HFFc6 (cell line): ENCODE data around the gene ERI3. TPM values are rescaled to one million over a fixed set of nuclear protein-coding genes. Genes with fewer than 3 reads are reported as not detected.

Source experiments
- DNase-seq: peaks from one replicate; pipeline ENCODE4 v3.0.0-alpha.2; 2018
- H3K27ac Mint-ChIP-seq: 2 replicates; pipeline ENCODE4 v1.8.0; 2020; ENCODE audit warnings: mild to moderate bottlenecking, mixed read lengths
- H3K27me3 Mint-ChIP-seq: 2 replicates; pipeline ENCODE4 v1.8.0; 2021; ENCODE audit warnings: mild to moderate bottlenecking, moderate library complexity, mixed read lengths; ENCODE audit not compliant: insufficient read depth
- H3K36me3 Mint-ChIP-seq: 2 replicates; pipeline ENCODE4 v1.8.0; 2021; ENCODE audit warnings: low read depth, mixed read lengths
- H3K4me1 Mint-ChIP-seq: 2 replicates; pipeline ENCODE4 v1.8.0; 2020; ENCODE audit warnings: low read depth, mixed read lengths
- H3K4me3 Mint-ChIP-seq: 2 replicates; pipeline ENCODE4 v1.8.0; 2020; ENCODE audit warnings: mild to moderate bottlenecking, moderate library complexity, mixed read lengths
- H3K9me3 Mint-ChIP-seq: 2 replicates; pipeline ENCODE4 v1.8.0; 2020; ENCODE audit warnings: mild to moderate bottlenecking, mixed read lengths
- CTCF ChIP-seq: fragments of 200-600 bp; sonication (generic); IDR thresholded peaks from 2 replicates; pipeline ENCODE4 v1.5.0; 2021; ENCODE audit warnings: antibody characterized with exemption, mild to moderate bottlenecking
- total RNA-seq, 6 experiments: library from RNA; stranded (reverse); fragmentation: NEBNext Ultra II Directional; extraction: Animal tissue kit (Norgen Biotek cat#: 25700); gene quantifications; 2 replicates in 1 of 6; 3 replicates in 5 of 6; pipeline ENCODE4 v1.2.3, GENCODE V29; 2021

The ERI3 gene
- total RNA-seq, 6 experiments from 2014 or later: 54.7 to 63.5 (median 58.3) TPM

- Mint-ChIP-seq H3K27ac (no peak overlapping the region), H3K9me3 (no peaks in the 10 kb centered on the region), H3K27me3 (no peaks in the 10 kb centered on the region), H3K4me3 (no peak overlapping the region), H3K4me1 (peaks cover 17% of the 10 kb centered on the region), H3K36me3 (peaks cover 11% of the 10 kb centered on the region)
- no peak for DNase-seq
- no peak for TF ChIP-seq CTCF
These were observed 64.6 kb downstream of the ERI3 start for GRCh38 chr1:44290250-44291094.

DNA sequence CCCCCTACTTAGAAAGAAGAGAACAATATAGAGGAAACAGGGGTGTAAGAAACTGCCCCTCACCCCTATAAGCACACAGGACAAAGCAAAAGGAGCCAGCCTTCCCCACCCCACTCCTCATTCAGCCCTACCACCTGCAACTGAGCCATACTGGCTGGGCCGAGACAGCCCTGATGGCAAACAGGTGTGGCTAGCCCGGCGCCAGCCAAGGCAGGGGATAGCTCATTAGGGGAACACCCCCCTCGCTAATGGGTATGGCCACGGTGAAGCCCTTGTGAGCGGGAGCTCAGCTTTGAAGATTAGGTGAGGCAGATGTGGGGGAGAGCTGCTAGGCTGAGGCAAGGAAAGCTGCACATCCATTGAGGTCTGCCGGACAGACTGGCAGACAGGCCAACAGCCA, 65.5 kb downstream of the ERI3 start:
- no peak overlapping the region for H3K4me3 Mint-ChIP-seq
- no peak for TF ChIP-seq CTCF
- peaks cover 13% of the 10 kb centered on the region for H3K36me3 Mint-ChIP-seq
- H3K27ac Mint-ChIP-seq: no peak overlapping the region
- DNase-seq: no peak
- peaks cover 8% of the 10 kb centered on the region for H3K4me1 Mint-ChIP-seq
- H3K9me3 Mint-ChIP-seq: no peaks in the 10 kb centered on the region
- no peaks in the 10 kb centered on the region for H3K27me3 Mint-ChIP-seq

DNA sequence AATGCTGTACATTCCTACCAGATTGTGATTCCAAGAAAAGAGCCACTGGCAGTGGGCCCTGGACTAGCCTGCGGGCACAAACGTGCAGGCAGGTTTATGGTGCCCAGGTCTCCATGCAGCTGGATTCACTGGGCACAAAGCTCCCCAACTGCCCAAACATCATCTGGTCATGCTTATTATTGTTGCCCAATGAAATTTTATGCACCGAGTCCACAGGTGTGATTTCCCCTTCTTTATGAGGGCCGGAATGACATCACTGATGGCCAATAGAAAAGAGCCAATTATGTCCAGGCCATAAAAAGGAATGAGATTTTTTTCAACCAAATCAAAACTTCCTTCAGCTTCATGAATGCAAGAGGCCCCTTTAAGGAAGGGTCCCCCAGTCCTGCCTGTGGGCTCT, 66.2 kb downstream of the ERI3 start:
- no peak for TF ChIP-seq CTCF
- Mint-ChIP-seq H3K9me3 (no peaks in the 10 kb centered on the region), H3K27ac (no peak overlapping the region), H3K36me3 (peaks cover 16% of the 10 kb centered on the region), H3K4me1 (peaks cover 1% of the 10 kb centered on the region; the same call in 1 of the 2 replicates), H3K4me3 (no peak overlapping the region), H3K27me3 (no peaks in the 10 kb centered on the region)
- no peak for DNase-seq

DNA sequence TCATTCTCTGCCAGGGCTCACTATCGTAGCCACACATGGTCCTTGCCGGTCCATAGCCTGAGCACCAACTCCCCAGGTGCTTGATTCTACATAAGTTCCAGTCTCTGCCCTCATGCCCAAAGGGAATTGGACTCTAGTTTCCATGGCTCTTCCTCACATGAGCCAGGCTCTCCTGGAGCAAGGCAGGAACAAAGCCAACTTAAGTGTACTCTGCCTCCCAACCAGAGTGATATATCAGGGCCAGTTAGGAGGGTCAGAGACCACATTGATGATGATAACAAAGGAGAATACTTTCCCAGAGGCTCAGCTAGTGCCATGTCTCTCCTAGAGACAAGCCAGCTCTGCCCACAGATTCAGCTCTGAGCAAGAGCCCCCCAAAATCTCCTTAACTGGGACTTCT, 70.9 kb downstream of the ERI3 start:
- H3K9me3 Mint-ChIP-seq: no peaks in the 10 kb centered on the region
- peaks cover 16% of the 10 kb centered on the region for H3K36me3 Mint-ChIP-seq
- no peak for DNase-seq
- H3K27me3 Mint-ChIP-seq: no peaks in the 10 kb centered on the region
- H3K27ac Mint-ChIP-seq: no peak overlapping the region
- peaks cover 14% of the 10 kb centered on the region for H3K4me1 Mint-ChIP-seq
- no peak for TF ChIP-seq CTCF
- H3K4me3 Mint-ChIP-seq: no peak overlapping the region

DNA sequence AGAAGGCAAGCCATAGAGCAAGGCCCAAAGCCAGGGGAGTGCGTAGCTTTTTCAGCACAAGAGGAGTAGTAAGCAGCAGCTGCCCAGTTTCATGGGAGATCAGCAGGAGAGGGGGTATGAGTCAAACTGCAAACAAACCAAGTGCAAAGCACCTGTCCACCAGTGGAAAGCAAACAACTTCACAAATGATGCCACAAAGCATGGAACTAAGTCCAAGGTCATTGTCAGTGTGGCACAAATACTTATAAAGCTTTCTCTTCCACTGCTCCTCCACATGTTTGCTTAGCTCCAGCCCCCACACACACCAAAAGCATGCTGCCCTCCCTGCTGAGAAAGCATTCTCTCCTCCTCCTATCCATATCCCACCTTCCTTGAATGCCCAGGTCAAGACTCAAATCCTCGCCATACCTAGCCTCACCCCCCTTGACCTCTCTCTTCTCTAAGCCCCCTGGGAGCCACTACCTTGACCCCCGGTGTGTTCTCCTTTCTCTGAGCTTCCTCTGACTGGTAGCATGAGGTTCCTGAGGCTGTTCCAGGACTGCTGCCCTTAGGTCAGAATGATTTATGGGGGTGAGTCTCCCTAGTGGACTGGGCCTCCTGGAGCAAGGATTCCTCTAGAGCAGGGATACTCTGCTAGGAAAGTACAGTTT, 71.4 kb downstream of the ERI3 start:
- Mint-ChIP-seq H3K27ac (no peak overlapping the region), H3K4me3 (no peak overlapping the region), H3K4me1 (peaks cover 14% of the 10 kb centered on the region), H3K27me3 (no peaks in the 10 kb centered on the region), H3K36me3 (peaks cover 16% of the 10 kb centered on the region), H3K9me3 (no peaks in the 10 kb centered on the region)
- no peak for DNase-seq
- no peak for TF ChIP-seq CTCF
